ENCODE data around the gene SYT14.
"Not testable (repeated sequence)": the region's sequence is repeated elsewhere in the genome, so short reads cannot be mapped to it uniquely, and the experiment has no call there.

SYT14 gene

DNA sequence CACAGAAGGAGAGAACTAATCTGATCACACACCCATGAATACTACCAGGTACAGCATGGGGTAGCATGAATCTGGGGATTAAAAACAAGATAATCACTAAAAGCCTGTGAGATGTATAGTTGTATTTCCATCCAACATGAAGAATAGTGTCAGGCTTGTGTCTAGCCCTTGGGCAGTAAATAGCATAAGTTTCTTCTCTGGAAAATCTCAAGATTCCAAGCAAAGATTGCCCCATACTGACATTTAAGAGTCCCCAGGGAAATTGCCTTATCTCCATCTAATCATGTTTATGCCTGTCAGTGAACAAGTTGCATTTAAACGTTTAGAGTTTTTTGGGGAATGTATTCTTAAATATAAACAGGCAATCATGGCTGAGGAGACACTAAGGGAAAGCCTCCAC is 185.4 kb downstream of the SYT14 start:
- DNase-seq (ENCODE audit: low read depth) = no peak

DNA sequence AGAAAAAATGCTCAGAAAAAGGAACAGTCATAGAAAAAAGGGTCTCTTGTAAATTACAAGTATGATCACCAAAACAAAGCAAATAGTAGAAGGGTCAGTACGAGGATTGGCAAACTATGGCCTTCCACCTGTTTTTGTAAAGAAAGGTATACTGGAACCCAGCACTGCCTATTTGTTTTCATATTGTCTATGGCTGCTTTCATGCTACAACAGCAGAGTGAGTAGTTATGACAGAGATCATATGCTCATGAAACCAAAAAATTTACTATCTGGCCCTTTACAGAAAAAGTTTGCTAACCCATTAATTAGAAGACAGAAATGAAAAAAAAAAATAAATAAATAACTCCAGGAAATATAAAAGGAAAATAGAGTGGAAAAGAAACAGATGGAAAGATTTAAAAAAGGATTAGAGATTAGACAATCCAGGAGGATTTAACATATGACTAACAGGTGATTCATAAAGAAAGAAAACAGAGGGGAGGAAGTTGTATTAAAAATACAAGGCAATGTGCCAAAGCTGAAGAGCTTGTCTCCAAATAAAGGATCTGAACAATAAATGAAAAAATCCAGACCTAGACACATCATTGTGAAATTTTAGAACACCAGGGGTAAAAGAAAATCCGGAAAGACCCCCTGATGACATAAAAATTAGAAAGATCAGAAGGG is 186.0 kb downstream of the SYT14 start:
- no peak for DNase-seq (ENCODE audit: low read depth)

DNA sequence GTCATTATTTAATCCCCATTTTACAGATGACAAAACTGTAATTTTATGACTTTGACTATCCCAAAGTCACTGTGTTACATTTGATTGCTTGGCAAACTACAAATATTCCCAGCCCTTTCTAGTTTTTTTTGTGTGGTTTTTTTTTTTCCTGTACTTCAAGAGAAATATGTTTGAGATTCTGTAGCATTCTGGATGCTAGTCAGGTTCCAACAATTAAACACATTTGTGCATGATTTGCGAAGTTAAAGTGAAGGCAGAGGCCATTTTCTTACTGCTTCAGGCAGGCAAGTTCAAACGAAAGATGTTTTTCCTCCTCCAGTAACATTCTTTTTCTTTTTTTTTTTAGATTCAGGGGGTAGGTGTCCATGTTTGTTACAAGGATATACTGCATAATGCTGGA is 186.7 kb downstream of the SYT14 start:
- no peak for DNase-seq (ENCODE audit: low read depth)

DNA sequence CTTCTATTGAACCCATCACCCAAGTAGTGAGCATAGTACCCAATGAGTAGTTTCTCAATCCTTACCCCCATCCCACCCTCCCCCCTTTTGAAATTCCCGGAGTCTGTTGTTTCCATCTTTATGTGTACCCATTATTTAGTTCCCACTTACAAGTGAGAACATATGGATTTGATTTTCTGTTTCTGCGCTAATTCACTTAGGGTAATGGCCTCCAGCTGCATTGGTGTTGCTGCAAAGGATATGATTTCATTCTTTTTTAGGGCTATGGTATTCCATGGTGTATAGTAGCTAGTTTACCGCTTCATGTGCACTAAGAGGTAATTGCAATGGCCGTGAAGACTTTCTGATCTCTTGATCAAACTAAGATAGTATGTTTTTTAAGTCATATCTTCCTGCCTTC is 187.1 kb downstream of the SYT14 start:
- no peak for DNase-seq (ENCODE audit: low read depth)

DNA sequence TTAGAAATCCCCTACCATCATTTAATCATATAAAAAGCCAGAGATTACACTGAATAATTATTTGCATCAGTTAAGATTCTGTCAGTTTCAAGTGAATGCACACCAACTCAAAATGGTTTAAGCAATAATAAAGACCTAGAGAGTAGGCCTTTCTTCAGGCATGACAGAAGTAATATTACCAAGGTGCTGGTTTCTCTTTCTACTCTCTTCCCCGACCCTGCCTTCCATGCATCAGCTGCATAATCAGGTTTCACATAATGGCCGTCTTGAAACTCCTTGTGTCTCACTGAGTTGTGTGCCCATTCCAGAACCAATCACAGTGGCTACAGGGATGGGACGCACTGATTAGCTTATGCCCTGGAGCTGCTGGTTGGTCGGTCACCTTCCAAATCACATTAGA is 191.1 kb downstream of the SYT14 start:
- DNase-seq (ENCODE audit: low read depth) = no peak

DNA sequence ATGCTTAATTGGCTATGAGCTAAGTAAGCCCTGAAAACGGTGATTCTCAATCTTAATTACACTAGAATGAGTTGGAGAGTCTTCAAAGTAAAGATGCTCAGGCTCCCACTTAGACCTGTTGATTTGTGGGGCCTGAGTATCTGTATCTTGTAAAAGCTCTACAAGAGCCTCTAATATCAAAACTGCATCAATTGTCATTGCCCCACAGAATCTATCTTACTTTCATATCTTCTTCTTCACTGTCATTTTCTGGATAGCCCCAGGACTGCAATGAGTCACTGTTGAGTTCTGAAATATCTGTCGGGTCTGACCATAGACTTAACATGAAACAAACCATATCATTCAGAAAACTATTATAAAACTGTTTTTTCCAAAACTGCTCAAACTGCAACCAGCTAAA is 191.7 kb downstream of the SYT14 start:
- DNase-seq (ENCODE audit: low read depth) = no peak

DNA sequence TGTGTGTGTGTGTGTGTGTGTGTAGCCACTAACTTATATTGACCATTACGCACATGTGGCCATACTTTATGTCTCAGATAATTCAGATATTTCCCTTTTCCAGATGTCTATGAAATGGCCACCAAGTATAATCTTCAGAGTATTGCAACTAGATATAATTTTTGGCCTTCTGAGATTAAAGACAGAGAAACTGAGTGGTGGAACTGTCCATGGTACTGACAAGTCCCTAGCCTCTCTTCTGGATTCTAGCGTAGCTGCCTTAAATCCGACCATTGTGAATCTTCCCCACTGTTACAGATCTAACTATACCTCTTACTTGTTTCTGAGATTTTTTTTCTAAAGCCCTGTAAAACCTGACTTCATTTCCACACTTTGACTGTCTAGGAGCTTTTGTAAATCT is 194.6 kb downstream of the SYT14 start:
- no peak for DNase-seq (ENCODE audit: low read depth)

DNA sequence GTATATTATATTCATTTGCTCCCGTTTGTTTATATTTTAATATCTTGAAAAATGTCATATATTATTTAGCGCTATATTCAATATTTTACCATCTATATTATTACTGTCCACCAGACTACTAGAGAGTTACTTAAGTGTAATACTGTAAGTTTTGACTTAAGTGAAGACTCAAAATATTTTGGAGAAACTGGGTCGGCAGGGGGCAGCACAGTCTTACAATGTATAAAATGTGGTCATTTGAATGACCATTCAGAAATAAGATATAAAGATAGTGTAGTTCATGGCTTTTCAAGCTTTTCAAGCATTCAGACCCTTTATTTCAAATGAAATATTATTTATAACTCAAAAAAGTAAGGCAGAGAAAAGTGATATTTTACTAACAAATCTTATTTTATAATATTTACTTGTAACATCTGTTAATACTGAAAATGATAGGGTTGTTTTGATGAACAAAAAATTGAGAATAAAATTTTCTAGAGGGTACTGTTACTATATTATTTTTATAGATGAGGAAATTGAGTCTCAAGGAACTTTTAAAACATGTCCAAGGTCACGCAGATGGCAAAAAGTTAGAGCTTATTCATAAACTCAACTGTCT is 205.5 kb downstream of the SYT14 start:
- DNase-seq (ENCODE audit: low read depth) = peak; percentile 6

DNA sequence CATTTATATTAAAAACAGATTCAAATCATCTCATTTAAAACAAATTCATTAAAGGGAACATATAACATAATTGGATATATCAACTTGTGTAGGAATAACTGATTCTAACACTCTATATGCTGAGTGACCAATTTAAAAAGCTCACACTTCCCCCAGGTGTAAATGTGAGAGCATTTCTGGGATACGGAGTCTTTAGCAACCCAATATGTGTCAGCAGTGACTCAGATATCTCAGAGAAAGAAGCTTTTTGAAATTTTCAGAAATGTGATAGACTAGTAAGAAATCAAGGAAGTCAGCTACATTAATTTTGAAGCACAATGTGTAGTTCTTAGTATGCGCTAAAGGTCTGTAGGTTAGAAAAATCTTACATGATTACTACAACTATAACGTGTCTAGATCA is 206.7 kb downstream of the SYT14 start:
- DNase-seq (ENCODE audit: low read depth) = no peak

DNA sequence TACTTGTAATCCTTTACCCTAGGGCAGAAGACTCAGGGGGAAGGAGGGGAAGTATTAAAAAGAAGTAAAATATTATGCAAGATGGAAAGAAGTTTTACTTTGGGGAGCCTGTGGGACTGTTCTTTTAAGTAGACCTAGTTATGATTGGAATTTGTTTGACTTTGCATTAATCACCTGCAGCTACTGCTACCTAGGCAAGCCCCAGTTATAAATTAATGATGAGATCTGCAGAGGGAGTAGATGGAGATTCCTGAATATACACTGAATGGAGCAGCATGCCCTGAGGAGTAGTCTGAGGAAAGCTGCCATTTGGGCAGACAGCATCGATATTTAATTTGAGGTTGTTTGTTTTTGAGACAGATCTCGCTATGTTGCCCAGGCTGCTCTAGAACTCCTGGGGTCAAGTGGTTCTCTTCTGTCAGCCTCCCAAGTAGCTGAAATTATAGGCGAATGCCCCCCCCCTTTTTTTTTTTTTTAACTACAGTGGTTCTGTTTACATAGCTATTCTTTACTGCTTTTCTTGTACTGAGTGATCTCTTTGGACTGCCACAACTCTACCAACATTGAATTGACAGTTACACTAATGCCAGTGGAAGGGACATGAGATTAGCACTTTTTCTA is 213.1 kb downstream of the SYT14 start:
- DNase-seq (ENCODE audit: low read depth) = no peak

DNA sequence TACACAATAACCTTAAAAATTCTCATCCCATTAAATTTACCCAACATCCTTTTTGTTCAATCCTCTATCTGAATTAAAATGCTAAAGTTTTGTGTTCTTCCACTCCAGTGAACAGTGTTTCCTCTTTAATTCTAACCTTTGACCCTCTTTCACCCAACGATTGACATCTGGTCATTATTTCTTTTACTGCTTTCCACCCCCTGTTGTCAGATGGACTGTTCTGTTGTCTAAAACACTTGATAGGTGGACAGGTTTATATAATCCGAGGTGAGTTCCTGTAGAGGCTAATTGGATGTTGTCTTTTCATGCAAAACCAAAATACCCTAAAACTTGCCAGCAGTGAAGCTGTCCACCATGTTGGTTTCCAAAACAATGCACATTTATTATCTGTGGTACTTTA is 221.2 kb downstream of the SYT14 start:
- DNase-seq (ENCODE audit: low read depth) = no peak

DNA sequence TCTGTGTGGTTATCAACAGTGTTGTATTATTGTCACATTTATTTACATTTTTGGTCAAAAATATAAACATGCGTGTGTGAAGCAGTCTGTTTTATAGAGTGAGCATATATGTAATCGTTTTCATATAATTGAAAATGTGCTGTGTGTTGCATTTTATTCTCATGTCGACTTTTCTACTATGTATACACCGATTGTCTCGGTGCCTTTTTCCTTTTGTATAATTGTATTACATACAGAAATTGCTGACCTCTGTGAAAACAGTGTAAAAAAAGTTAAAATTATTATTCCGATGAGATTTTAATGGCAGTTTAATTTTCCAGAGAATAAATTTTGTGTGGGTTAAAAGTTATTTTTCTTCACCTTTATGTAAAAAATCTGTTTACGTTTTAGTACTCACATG is 232.2 kb downstream of the SYT14 start:
- DNase-seq (ENCODE audit: low read depth) = no peak

DNA sequence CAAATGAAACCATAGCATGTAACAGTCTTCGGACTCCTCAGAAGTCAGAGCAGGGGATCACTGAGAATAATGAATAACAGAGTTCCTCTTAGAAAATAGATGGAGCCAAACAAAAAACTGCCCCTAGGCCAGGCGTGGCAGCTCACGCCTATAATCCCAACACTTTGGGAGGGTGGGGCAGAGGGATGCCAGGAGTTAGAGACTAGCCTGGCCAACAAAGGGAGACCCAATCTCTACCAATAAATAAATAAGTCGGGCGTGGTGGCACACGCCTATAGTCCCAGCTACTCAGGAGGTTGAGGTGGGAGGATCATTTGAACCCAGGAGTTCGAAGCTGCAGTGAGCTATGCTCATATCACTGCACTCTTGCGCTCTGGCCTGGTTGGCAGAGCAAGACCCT is 236.1 kb downstream of the SYT14 start:
- no peak for DNase-seq (ENCODE audit: low read depth)

DNA sequence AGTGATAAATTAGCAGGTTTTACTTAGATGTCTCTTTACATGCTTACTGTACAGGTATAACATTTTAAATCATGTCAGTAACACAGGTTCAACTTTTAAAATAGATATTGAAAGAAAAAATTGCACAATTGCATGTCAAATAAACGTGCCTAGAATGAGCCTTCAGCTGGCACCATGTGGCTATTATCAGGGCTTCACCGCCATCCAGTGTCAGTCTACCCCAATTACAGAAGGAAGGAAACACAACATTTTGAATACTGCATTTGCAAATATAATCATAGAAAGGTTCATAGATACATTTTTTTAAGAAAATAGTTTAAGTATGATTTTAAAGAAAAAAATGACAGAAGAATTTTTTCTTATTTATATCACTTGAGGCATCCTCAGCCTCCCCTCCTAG is 247.0 kb downstream of the SYT14 start:
- no peak for DNase-seq (ENCODE audit: low read depth)

DNA sequence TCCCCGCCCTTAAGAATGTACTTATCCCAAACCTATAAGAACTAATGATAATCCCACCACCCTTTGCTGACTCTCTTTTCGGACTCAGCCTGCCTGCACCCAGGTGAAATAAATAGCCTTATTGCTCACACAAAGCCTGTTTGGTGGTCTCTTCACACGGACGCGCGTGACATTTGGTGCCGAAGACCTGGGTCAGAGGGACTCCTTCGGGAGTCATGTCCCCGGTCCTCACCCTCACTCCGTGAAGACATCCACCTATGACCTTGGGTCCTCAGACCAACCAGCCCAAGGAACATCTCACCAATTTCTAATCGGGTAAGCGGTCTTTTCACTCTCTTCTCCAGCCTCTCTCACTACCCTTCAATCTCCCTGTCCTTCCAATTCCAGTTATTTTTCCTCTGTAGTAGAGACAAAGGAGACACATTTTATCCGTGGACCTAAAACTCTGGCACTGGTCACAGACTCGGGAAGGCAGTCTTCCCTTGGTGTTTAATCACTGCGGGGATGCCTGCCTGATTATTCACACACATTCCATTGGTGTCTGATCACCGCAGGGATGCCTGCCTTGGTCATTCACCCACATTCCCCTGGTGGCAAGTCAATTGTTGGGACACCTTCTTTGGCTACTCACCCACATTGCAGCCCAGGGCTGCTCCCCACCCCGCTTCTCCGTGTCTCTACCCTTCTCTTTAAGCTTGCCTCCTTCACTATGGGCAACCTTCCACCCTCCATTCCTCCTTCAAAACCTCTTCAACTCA is 250.0 kb downstream of the SYT14 start:
- not testable (repeated sequence) for DNase-seq (ENCODE audit: low read depth)

DNA sequence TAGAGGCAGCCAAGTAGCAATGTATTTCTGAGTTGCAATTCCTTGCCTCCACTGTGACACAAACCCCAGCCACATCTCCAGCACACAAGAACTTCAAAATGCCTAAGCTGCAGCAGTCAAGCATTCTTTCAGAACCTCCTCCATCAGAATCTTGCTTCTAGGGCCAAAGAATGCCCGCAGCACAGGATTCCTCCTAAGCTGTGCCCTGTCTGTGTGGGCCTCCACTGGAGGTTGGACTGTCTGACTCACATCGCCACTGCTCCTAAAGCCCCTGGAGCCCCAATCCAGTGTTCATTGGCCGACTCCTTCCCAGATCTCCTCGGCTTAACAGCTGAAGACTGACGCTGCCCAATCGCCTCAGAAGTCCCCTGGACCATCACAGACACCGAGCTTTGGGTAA is 251.4 kb downstream of the SYT14 start:
- DNase-seq (ENCODE audit: low read depth) = no peak

DNA sequence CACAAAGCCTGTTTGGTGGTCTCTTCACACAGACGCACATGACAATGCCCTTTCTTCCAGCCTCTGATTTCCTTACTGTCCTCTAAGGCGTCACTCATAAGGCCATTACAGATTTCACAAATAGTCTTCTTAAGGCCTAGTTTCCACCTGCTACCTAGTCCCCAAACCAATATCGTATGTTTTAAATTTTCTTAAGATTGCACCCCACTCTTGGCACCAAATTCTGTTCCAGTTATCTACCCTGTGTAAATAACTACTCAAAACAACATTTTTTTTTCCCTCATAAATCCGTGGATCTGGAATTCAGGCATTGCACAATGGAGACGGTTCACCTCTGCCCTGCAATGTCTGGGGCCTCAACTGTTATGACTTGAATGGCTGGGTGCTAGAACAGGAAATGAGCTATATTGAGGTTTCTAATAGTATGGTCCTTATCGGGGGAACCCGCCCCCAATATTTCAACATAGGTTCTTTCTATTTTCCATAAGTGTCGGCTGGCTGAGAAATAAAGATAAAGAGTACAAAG is 257.7 kb downstream of the SYT14 start:
- DNase-seq (ENCODE audit: low read depth) = no peak

DNA sequence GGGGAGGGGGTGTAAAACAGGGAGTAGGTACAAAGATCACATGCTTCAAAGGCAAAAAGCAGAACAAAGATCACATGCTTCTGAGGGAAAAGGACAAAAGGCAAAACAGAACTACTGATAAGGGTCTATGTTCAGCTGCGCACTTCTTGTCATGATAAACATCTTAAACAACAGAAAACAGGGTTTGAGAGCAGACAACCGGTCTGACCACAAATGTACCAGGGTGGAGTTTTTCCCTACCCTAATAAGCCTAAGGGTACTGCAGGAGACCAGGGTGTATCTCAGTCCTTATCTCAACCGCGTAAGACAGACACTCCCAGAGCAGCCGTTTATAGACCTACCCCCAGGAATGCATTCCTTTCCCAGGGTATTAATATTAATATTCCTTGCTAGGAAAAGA is 258.2 kb downstream of the SYT14 start:
- DNase-seq (ENCODE audit: low read depth) = not testable (repeated sequence)

DNA sequence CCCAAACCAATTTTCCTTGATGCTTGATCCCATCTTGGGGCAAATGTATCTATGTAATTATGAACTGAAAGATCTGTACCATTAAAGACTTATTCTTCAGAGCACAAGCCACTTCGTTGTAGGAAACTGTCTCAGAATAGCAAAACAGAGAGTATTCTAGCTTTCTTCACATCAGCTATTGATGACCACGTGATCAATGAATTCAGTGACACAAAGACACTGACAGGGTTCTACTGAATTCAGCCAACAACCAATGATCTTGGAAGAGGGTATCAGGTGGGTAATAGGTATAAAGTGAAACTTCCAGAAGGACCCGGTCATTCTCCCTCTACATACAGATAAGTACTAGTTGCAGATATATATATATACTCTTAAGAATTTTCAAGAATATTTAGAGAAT is 260.8 kb downstream of the SYT14 start:
- DNase-seq (ENCODE audit: low read depth) = no peak

DNA sequence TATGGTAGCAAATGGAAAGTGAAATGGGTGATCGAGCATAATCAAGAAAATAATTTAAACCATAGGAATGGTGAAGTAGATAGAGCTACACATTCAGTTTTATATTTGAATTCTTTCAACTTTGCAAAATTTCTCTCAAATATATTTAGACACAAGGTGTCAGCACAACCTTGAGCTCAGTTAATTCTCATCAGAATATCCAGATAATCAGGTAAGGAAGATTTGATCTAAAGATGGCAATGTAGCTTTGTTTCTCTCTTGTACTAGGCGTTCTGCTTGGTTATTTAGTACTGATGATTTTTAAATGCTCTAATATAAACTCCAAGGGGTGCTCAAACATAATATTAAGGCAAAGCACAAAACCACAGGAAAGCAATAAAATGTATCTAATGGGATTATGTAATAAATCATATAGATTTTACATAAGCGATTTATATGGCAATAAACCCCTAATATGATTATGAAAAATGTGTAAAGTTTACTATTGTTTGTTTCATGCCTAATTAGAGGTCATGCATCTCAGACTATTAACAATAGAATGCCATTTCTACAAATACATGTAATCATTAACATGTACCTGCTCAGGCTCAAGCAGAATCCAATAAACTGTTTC is 262.2 kb downstream of the SYT14 start:
- no peak for DNase-seq (ENCODE audit: low read depth)

DNA sequence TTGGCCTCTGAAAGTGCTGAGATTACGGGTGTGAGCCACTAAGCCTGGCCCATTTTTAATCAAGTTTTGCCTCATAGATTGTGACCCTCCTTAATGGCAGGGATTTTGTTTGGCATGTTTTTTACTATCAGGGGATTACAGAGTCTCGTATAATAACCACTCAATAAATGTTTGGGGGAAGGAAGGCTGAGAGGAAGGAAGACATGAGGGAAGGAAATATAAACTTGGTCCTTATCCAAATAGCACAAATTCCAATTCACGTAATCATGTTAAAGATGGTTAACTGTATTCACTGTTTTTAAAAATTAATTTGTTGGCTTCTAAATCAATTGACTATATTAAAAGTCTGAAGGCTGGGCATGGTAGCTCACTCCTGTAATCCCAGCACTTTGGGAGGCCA is 263.7 kb downstream of the SYT14 start:
- no peak for DNase-seq (ENCODE audit: low read depth)
